GM12864 (cell line): ENCODE measurements around the gene RNF17.

Experiments used
- DNase-seq: peaks from one replicate; pipeline ENCODE4 v3.0.0-alpha.2; 2011; ENCODE audit warnings: low read depth
- H3K4me3 ChIP-seq: 2 replicates; pipeline ENCODE4 v1.5.1; 2011; ENCODE audit warnings: mild to moderate bottlenecking, low read depth, low read length, control low read depth
- CTCF ChIP-seq: IDR thresholded peaks from 2 replicates; pipeline ENCODE4 v1.5.1; 2011; ENCODE audit warnings: low read depth, mild to moderate bottlenecking, moderate library complexity, low read length, control low read depth, inconsistent platforms; ENCODE audit errors: missing control alignments

RNF17 gene

GRCh38 chr13:24888291-24888931, 124.4 kb downstream of the RNF17 start:
- no peak overlapping the region for H3K4me3 ChIP-seq
- no peak for DNase-seq

GRCh38 chr13:24890256-24890655, 126.3 kb downstream of the RNF17 start:
- no peak for DNase-seq

More at GRCh38 chr13:24888291-24888931, 124.4 kb downstream of the RNF17 start:
- TF ChIP-seq CTCF: no peak

GRCh38 chr13:24891476-24892108, 127.6 kb downstream of the RNF17 start:
- H3K4me3 ChIP-seq: no peak overlapping the region
- DNase-seq: no peak
- no peak for TF ChIP-seq CTCF

More at GRCh38 chr13:24890256-24890655, 126.3 kb downstream of the RNF17 start:
- no peak overlapping the region for H3K4me3 ChIP-seq
- TF ChIP-seq CTCF: no peak

- H3K4me3 ChIP-seq: no peak overlapping the region
- TF ChIP-seq CTCF: no peak
- DNase-seq: no peak
These were observed 128.9 kb downstream of the RNF17 start for GRCh38 chr13:24892829-24893228.

GRCh38 chr13:24893863-24894262, 129.9 kb downstream of the RNF17 start:
- no peak for TF ChIP-seq CTCF
- DNase-seq: no peak
- H3K4me3 ChIP-seq: no peak overlapping the region

GRCh38 chr13:24894277-24894971, 130.5 kb downstream of the RNF17 start:
- no peak overlapping the region for H3K4me3 ChIP-seq
- no peak for DNase-seq
- no peak for TF ChIP-seq CTCF
